Measurements from ENCODE around the gene ZSWIM1.
"Not testable (repeated sequence)": the region's sequence is repeated elsewhere in the genome, so short reads cannot be mapped to it uniquely, and the experiment has no call there.

The ZSWIM1 gene

DNA sequence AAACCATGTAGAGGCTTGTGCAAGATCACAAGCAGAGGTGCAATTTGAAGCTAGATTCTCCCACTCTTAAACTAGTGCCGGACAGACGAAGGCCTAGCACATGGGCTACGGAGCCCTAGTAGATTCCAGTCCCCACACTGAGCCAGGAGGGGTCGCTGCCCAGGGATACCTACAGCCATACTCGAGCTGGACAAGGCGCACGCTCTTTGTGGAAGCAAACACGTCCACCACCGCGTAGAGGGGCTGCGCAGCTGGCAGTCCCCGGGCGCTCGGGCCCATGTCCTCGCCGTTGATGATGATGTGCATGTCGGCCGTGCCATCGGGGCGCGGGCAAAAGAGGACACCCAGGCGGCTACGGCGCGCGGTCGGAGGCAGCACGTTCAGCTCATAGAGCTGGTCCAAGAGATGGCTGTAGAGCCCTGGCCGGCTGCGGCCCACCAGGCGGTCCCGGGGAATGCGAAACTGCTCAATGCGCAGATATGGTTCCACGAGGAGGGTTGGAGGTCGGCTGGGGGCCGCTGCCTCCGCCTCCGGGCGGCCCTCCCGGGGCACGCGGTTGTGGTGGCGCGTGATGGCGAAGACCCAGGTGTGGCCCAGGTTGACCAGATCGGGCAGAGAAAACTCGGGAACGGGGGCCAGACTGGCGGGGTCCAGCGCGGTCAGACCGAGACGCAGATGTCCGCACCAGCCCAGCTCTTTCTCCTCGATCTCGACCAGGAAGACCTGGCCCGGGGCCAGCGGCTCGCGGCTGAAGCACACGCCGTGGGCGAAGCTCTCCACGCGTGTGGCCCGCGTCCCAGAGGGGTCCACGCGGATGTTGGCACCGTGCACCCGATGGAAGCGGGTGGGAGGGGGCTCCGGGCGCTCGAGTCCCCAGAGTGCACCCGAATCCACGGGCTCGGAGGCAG is 9.3 kb downstream of the ZSWIM1 start:
- DNase-seq (ENCODE audit: low spot score): no peak

GRCh38 chr20:45890985-45891983 is 10.3 kb downstream of the ZSWIM1 start, which contains the start of the genes CTSA and NEURL2:
CTSA (plus strand) TSS chr20:45891335; CDS start chr20:45891569, 234 bp downstream.
NEURL2 (minus strand) TSS chr20:45891208; CDS start chr20:45890991, 217 bp downstream.
- peak; percentile 96 for DNase-seq (ENCODE audit: low spot score)

GRCh38 chr20:45892049-45892825 is 11.2 kb downstream of the ZSWIM1 start:
- peak; percentile 75 for DNase-seq (ENCODE audit: low spot score)

GRCh38 chr20:45892828-45893500 is 11.9 kb downstream of the ZSWIM1 start:
- no peak for DNase-seq (ENCODE audit: low spot score)

GRCh38 chr20:45893831-45894230 is 12.8 kb downstream of the ZSWIM1 start:
- DNase-seq (ENCODE audit: low spot score): no peak

- DNase-seq (ENCODE audit: low spot score): no peak
These were observed 13.8 kb downstream of the ZSWIM1 start for GRCh38 chr20:45894797-45895196.

- no peak for DNase-seq (ENCODE audit: low spot score)
These were observed 15.7 kb downstream of the ZSWIM1 start for GRCh38 chr20:45896641-45897161.

DNA sequence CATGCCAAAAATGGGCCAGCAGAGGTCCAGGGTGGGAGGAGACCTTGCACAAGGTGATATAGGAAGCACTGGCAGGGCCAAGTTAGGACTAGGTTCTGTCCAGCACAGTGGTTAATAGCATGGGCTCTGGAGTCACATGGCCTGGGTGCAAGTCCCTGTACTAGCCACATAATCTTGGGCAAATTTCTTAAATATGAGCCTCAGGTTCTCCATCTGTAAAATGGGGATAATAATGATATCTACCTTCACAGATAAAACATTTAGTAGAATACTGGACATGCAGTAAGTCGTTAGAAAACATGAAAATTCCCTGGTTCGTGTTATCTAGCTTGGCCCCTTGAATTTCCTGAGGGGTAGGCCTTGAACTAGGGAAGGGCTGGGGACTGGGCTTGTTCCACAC is 16.3 kb downstream of the ZSWIM1 start:
- DNase-seq (ENCODE audit: low spot score): no peak

- DNase-seq (ENCODE audit: low spot score): no peak
These were observed 16.7 kb downstream of the ZSWIM1 start for GRCh38 chr20:45897692-45898091.

- DNase-seq (ENCODE audit: low spot score): no peak
These were observed 17.3 kb downstream of the ZSWIM1 start for GRCh38 chr20:45898285-45898684.

DNA sequence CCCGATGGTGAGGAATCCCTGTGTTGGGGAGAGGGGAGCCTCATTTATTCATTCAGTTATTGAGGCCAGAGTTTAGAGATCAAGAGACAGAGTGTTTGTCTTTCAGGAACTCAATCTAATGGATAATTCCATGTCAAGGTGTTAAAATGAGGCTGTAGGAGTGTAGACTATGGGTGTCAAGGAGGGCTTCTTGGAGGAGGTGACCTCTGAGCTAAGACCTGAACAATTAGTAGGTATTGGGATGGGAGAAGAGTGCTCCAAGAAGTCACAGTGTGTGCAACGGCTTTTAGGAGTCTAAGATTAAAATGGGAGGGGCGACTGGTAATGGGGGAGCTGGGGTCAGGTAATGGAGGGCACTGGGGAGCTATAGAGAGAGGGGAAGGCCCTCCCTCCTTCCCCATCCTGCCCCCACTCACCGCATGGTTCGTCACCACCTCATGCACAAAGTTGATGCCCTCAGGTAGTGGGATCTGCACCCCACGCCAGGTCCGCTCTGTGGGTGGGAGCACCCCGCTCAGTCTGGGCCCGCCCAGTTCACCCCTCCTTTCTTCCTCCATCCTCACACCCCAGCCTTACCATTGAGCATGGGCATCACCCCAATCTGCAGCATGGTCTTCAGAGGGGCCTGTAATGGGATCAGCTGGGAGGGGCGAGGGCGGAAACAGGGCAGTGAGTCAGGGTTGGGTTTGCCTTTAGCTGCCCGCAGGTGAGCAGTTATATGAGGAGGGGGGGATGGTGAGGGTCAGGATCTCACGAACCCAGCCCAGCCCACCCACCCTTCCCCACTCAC is 18.2 kb downstream of the ZSWIM1 start:
- DNase-seq (ENCODE audit: low spot score): no peak

DNA sequence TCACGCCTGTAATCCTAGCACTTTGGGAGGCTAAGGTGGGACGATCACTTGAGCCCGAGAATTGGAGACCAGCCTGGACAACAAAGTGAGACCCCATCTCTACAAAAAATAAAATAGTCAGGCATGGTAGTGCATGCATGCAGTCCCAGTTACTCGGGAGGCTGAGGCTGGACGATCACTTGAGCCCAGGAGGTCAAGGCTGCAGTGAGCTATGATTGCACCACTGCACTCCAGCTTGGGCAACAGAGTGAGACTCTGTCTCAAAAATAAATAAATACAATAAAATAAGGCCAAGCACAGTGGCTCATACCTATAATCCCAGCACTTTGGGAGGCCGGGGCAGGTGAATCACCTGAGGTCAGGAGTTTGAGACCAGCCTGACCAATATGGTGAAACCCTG is 20.3 kb downstream of the ZSWIM1 start:
- not testable (repeated sequence) for DNase-seq (ENCODE audit: low spot score)

GRCh38 chr20:45902199-45902701 is 21.2 kb downstream of the ZSWIM1 start:
- DNase-seq (ENCODE audit: low spot score): no peak

- DNase-seq (ENCODE audit: low spot score): no peak
These were observed 23.8 kb downstream of the ZSWIM1 start for GRCh38 chr20:45904583-45905504.

DNA sequence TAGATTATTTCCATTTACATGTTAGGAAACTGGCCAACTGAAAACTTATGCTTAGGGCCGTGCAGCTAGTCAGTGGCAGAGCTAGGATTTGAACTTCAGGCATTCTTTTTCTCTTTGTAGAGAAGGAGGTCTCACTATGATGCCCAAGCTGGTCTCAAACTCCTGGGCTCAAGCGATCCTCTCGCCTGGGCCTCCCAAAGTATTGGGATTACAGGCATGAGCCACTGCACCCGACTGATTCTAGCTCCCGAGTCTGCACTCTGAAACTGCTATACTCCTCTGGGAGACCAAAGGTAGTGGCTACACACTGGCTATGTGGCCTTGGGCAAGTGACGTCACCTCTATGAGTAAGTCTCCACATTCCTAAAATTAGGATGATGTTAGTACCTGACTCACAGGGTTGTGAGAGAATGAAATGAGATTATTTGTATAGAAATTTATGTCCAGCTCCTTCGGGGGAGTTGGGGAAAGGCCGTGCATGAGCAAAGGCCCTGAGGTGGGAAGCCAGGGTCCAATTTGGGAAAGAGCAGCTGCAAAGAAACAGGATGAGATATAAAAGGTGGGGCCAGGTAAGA is 24.6 kb downstream of the ZSWIM1 start:
- peak; percentile 96 for DNase-seq (ENCODE audit: low spot score)

GRCh38 chr20:45907219-45907948 is 26.4 kb downstream of the ZSWIM1 start:
- no peak for DNase-seq (ENCODE audit: low spot score)

DNA sequence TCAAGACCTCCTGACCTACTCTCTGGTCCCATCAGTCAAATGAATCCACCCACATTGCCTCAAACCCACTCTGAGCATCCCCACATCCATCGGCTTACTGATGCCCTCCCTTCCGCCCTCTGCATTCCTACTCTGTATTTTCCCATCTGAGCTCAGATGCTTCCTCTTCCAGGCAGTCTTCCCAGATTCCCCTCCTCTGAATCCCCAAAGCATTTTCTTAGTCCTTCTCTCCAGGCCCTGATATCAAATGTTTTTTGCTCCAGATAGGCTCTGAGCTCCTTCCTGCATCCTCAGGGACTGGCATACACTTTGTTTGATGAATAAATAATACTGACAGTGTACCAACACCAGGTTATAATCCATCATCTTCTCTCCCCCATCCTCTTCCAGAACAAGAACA is 27.1 kb downstream of the ZSWIM1 start:
- DNase-seq (ENCODE audit: low spot score): no peak

All from RKO (cell line).